GM23338 (cell line): ENCODE measurements around the gene BAX.
"Not testable (repeated sequence)": the region's sequence is repeated elsewhere in the genome, so short reads cannot be mapped to it uniquely, and the experiment has no call there.

Source experiments
- CREB1 ChIP-seq: fragments of 250-450 bp; sonication (Bioruptor Pico); IDR thresholded peaks from 2 replicates; pipeline ENCODE4 v1.5.0; 2020; ENCODE audit warnings: low read depth, mild to moderate bottlenecking, moderate library complexity
- EZH2 ChIP-seq: fragments of 200-600 bp; sonication (generic); IDR thresholded peaks from one replicate; pipeline ENCODE4 v1.8.0; 2017; ENCODE audit warnings: antibody characterized with exemption, mild to moderate bottlenecking, low read depth; ENCODE audit not compliant: unreplicated experiment
- POLR2AphosphoS5 ChIP-seq: IDR thresholded peaks from 2 replicates; pipeline ENCODE4 v1.6.1; 2016; ENCODE audit warnings: antibody characterized with exemption, low read depth
- STAT1 ChIP-seq: IDR thresholded peaks from one replicate; pipeline ENCODE4 v1.6.1; 2016; ENCODE audit warnings: antibody characterized with exemption; ENCODE audit not compliant: unreplicated experiment
- ZNF114 ChIP-seq: fragments of 250-450 bp; sonication (Bioruptor Pico); IDR thresholded peaks from 2 replicates; pipeline ENCODE4 v1.5.0; 2020; ENCODE audit warnings: mild to moderate bottlenecking, moderate library complexity
- ZNF331 ChIP-seq: fragments of 250-450 bp; sonication (Bioruptor Pico); IDR thresholded peaks from 2 replicates; pipeline ENCODE4 v1.5.0; 2020; ENCODE audit warnings: low read depth, mild to moderate bottlenecking, moderate library complexity
- TF ChIP-seq, protein P1 (sequence below), 2 experiments: fragments of 200-600 bp in 1 of 2; sonication (generic) in 1 of 2; conservative IDR thresholded peaks; 2 replicates each; pipeline versions ENCODE4 v1.5.1 to v1.6.1; 2016 to 2017; ENCODE audit warnings: antibody characterized with exemption in 2 of 2, low read depth in 2 of 2, mild to moderate bottlenecking in 2 of 2, moderate library complexity in 1 of 2
- TF ChIP-seq, protein P2 (sequence below): IDR thresholded peaks from 2 replicates; pipeline ENCODE4 v1.6.1; 2016; ENCODE audit warnings: antibody characterized with exemption

DNA sequence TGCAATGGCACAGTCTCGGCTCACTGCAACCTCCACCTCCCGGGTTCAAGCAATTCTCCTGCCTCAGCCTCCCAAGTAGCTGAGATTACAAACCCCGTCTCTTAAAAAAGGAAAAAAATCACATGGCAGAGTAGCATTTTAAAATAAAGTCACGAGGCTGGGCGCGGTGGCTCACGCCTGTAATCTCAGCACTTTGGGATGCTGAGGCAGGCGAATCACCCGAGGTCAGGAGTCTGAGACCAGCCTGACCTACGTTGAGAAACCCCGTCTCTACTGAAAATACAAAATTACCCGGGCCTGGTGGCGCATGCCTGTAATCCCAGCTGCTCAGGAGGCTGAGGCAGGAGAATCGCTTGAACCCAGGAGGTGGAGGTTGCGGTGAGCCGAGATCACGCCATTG lies 27.0 kb upstream of the BAX start:
- TF ChIP-seq, protein P1, sequence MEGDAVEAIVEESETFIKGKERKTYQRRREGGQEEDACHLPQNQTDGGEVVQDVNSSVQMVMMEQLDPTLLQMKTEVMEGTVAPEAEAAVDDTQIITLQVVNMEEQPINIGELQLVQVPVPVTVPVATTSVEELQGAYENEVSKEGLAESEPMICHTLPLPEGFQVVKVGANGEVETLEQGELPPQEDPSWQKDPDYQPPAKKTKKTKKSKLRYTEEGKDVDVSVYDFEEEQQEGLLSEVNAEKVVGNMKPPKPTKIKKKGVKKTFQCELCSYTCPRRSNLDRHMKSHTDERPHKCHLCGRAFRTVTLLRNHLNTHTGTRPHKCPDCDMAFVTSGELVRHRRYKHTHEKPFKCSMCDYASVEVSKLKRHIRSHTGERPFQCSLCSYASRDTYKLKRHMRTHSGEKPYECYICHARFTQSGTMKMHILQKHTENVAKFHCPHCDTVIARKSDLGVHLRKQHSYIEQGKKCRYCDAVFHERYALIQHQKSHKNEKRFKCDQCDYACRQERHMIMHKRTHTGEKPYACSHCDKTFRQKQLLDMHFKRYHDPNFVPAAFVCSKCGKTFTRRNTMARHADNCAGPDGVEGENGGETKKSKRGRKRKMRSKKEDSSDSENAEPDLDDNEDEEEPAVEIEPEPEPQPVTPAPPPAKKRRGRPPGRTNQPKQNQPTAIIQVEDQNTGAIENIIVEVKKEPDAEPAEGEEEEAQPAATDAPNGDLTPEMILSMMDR (conservative IDR thresholded peaks at IDR 0.05; ENCODE audit: low read depth in 2 of 2): not testable (repeated sequence)
- TF ChIP-seq CREB1 (CRISPR knock-in tag); ZNF331 (CRISPR knock-in tag); EZH2; POLR2AphosphoS5; STAT1; ZNF114 (CRISPR knock-in tag): not testable (repeated sequence)
- TF ChIP-seq, protein P2, sequence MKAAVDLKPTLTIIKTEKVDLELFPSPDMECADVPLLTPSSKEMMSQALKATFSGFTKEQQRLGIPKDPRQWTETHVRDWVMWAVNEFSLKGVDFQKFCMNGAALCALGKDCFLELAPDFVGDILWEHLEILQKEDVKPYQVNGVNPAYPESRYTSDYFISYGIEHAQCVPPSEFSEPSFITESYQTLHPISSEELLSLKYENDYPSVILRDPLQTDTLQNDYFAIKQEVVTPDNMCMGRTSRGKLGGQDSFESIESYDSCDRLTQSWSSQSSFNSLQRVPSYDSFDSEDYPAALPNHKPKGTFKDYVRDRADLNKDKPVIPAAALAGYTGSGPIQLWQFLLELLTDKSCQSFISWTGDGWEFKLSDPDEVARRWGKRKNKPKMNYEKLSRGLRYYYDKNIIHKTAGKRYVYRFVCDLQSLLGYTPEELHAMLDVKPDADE: not testable (repeated sequence)
